HepG2 (cell line): ENCODE measurements around the gene FIGNL1. TPM values are rescaled to one million over a fixed set of nuclear protein-coding genes. Genes with fewer than 3 reads are reported as not detected.

Source experiments
- ATAC-seq: fragments of 200-7000 bp; cut with Tn5 transposase; 3 replicates; pipeline ENCODE4 v1.9.1; 2020; ENCODE audit warnings: mild to moderate bottlenecking, moderate library complexity
- BruUV-seq: library from RNA; stranded (reverse); fragments of 400-500 nt; replicated peaks from 2 replicates; lab custom pipeline; 2021; lab: Mats Ljungman, UMichigan
- CTCF ChIA-PET: fragments of 300-600 bp; formaldehyde crosslinking; extraction: SDS; loops from one replicate; lab custom pipeline; 2021; ENCODE audit warnings: low total read pairs, inconsistent platforms, low intra/inter-chr PET ratio; lab: Yijun Ruan, JAX
- POLR2A ChIA-PET: fragments of 350-600 bp; sonication (Branson Sonifier 250); formaldehyde crosslinking; loops from one replicate; lab custom pipeline; 2020; ENCODE audit warnings: antibody characterized with exemption, inconsistent platforms; lab: Yijun Ruan, JAX
- DNase-seq: peaks from one replicate; pipeline ENCODE4 v3.0.0-alpha.2; 2015; ENCODE audit warnings: low spot score
- FAIRE-seq: peaks from 3 replicates; lab custom pipeline; 2011; peaks lifted over from hg19 to GRCh38; lab: Jason Lieb, UNC
- H2AFZ ChIP-seq: one replicate; pipeline ENCODE4 v1.6.1; 2011; ENCODE audit warnings: low read length, inconsistent platforms
- H3K27ac ChIP-seq: fragments of 300-600 bp; 3 replicates; pipeline ENCODE4 v1.8.0; 2011; ENCODE audit warnings: mixed run types, mild to moderate bottlenecking, mixed read lengths, low read length, inconsistent platforms; ENCODE audit not compliant: insufficient read depth; ENCODE audit errors: extremely low read length
- H3K27me3 ChIP-seq, 2 experiments: fragments of 200-600 bp in 1 of 2; 2 replicates in 1 of 2; 3 replicates in 1 of 2; pipeline versions ENCODE4 v1.6.0 to v1.8.0; 2011; ENCODE audit warnings: low read length in 2 of 2, mild to moderate bottlenecking in 2 of 2, moderate library complexity in 2 of 2, inconsistent platforms in 1 of 2; ENCODE audit not compliant: insufficient read depth in 2 of 2, control insufficient read depth in 1 of 2
- H3K36me3 ChIP-seq, 2 experiments: fragments of 200-600 bp in 1 of 2; replicated peaks in 1 of 2; 2 replicates in 1 of 2; 3 replicates in 1 of 2; pipeline versions ENCODE4 v1.5.1 to v1.8.0; 2011; ENCODE audit warnings: low read length in 2 of 2, inconsistent platforms in 1 of 2; ENCODE audit not compliant: insufficient read depth in 2 of 2, control insufficient read depth in 1 of 2
- H3K4me1 ChIP-seq: 2 replicates; pipeline ENCODE4 v1.5.1; 2012; ENCODE audit warnings: low read length, inconsistent platforms; ENCODE audit not compliant: insufficient read depth
- H3K4me2 ChIP-seq: 2 replicates; pipeline ENCODE4 v1.6.0; 2011; ENCODE audit warnings: low read depth, low read length, inconsistent platforms
- H3K4me3 ChIP-seq, 3 experiments: fragments of 200-600 bp in 1 of 3; sonication (generic), shearing (Covaris generic) in 1 of 3; replicated peaks in 1 of 3; 2 replicates each; pipeline ENCODE4 v1.5.1; 2011 to 2016; ENCODE audit warnings: low read length in 3 of 3, inconsistent platforms in 2 of 3, low read depth in 2 of 3, mild to moderate bottlenecking in 2 of 3, control low read depth in 1 of 3, mixed read lengths in 1 of 3; ENCODE audit not compliant: insufficient read depth in 1 of 3
- H3K79me2 ChIP-seq: one replicate; pipeline ENCODE4 v1.6.1; 2011; ENCODE audit warnings: low read length, inconsistent platforms; ENCODE audit not compliant: insufficient read depth
- H3K9ac ChIP-seq: 2 replicates; pipeline ENCODE4 v1.6.0; 2011; ENCODE audit warnings: mild to moderate bottlenecking, low read depth, low read length, inconsistent platforms; ENCODE audit not compliant: insufficient read depth
- H3K9me3 ChIP-seq: 2 replicates; pipeline ENCODE4 v1.5.1; 2012; ENCODE audit warnings: mild to moderate bottlenecking, low read length
- H4K20me1 ChIP-seq: 2 replicates; pipeline ENCODE4 v1.6.0; 2011; ENCODE audit warnings: inconsistent platforms, mild to moderate bottlenecking, low read length, moderate library complexity; ENCODE audit not compliant: insufficient read depth
- AHDC1 ChIP-seq: sonication (generic); formaldehyde crosslinking; IDR thresholded peaks from 2 replicates; pipeline ENCODE4 v1.5.1; 2020; ENCODE audit warnings: mild to moderate bottlenecking, missing genetic modification reagents, borderline replicate concordance
- ATF2 ChIP-seq: sonication (generic); formaldehyde crosslinking; IDR thresholded peaks from 2 replicates; pipeline ENCODE4 v1.4.0; 2020; ENCODE audit warnings: missing genetic modification reagents
- ATRX ChIP-seq: sonication (generic); formaldehyde crosslinking; IDR thresholded peaks from 2 replicates; pipeline ENCODE4 v1.4.0; 2020; ENCODE audit warnings: missing genetic modification reagents, borderline replicate concordance
- ISX ChIP-seq: sonication (generic); formaldehyde crosslinking; conservative IDR thresholded peaks from 2 replicates; pipeline ENCODE4 v1.5.0; 2020; ENCODE audit warnings: missing genetic modification reagents
- KMT2A ChIP-seq: sonication (generic); formaldehyde crosslinking; IDR thresholded peaks from 2 replicates; pipeline ENCODE4 v1.4.0; 2020; ENCODE audit warnings: missing genetic modification reagents
- MTA3 ChIP-seq: sonication (generic); formaldehyde crosslinking; IDR thresholded peaks from 2 replicates; pipeline ENCODE4 v1.4.0; 2020; ENCODE audit warnings: missing genetic modification reagents
- SATB2 ChIP-seq: sonication (generic); formaldehyde crosslinking; IDR thresholded peaks from 2 replicates; pipeline ENCODE4 v1.5.0; 2020; ENCODE audit warnings: missing genetic modification reagents
- SMAD1 ChIP-seq: sonication (generic); formaldehyde crosslinking; IDR thresholded peaks from 2 replicates; pipeline ENCODE4 v1.4.0; 2020; ENCODE audit warnings: missing genetic modification reagents, low read depth, mild to moderate bottlenecking, borderline replicate concordance
- TBL1XR1 ChIP-seq: fragments of 150-350 bp; IDR thresholded peaks from 2 replicates; pipeline ENCODE4 v1.6.1; 2014; ENCODE audit warnings: borderline replicate concordance, low read length; ENCODE audit not compliant: partially characterized antibody
- ZNF24 ChIP-seq: fragments of 450-650 bp; IDR thresholded peaks from 2 replicates; pipeline ENCODE4 v1.6.1; 2017; ENCODE audit warnings: antibody characterized with exemption, mild to moderate bottlenecking
- ZNF253 ChIP-seq: sonication (generic); formaldehyde crosslinking; IDR thresholded peaks from 2 replicates; pipeline ENCODE4 v1.8.0; 2022; ENCODE audit warnings: mild to moderate bottlenecking, missing genetic modification reagents, borderline replicate concordance
- ZNF34 ChIP-seq: sonication (generic); formaldehyde crosslinking; IDR thresholded peaks from 2 replicates; pipeline ENCODE4 v1.4.0; 2020; ENCODE audit warnings: mild to moderate bottlenecking, missing genetic modification reagents, borderline replicate concordance
- ZNF687 ChIP-seq: sonication (generic); formaldehyde crosslinking; IDR thresholded peaks from 2 replicates; pipeline ENCODE4 v1.5.1; 2020; ENCODE audit warnings: mild to moderate bottlenecking, missing genetic modification reagents, moderate library complexity
- WGBS: methylation state at CpG from one replicate; pipeline ENCODE4 v1.1.6; 2017; ENCODE audit warnings: low lambda C conversion rate; 5-methylcytosine and 5-hydroxymethylcytosine counted together
- in situ Hi-C: cut with HindIII; loops from 2 replicates; pipeline ENCODE4 v1.10.0; 2017; ENCODE audit warnings: low pct_unique_long_range_greater_than_20kb; ENCODE audit not compliant: extremely low pct_ligation_motif_present
- intact Hi-C: fragments of 100-400 bp; cut with micrococcal nuclease; formaldehyde crosslinking; loops from one replicate; pipeline ENCODE4 v1.10.0; 2022; ENCODE audit not compliant: unreplicated experiment
- polyA plus RNA-seq, 8 experiments: library from polyadenylated mRNA; depleted of rRNA in 3 of 8; stranded (reverse) in 7 of 8; unstranded in 1 of 8; fragments of >200 nt; fragmentation: Illumina TruSeq in 4 of 8; extraction: Trizol in 4 of 8; gene quantifications; 2 replicates each; pipeline versions ENCODE4 v1.2.1 to v1.2.3, GENCODE V29; 2011 to 2016; ENCODE audit warnings: low read depth in 4 of 8, missing spikeins in 1 of 8, mixed read lengths in 1 of 8; ENCODE audit not compliant: insufficient read depth in 1 of 8
- total RNA-seq, 5 experiments: library from RNA; depleted of rRNA; stranded (reverse); fragments of >200 nt; fragmentation: Illumina TruSeq; extraction: Trizol; gene quantifications; 2 replicates each; pipeline ENCODE4 v1.2.3, GENCODE V29; 2016; ENCODE audit warnings: low read depth in 1 of 5

FIGNL1 gene
- total and polyA plus RNA-seq, 2 of the 13 experiments (the other 11 are each of a cell fraction or from before 2014, with no cell fraction given): 4.0 to 20.9 TPM

GRCh38 chr7:50488379-50488778, 38.2 kb upstream of the FIGNL1 start (continued):
- no peak for TF ChIP-seq KMT2A

- Histone ChIP-seq H3K27ac (no peak overlapping the region), H3K36me3 (no peaks in the 10 kb centered on the region), H3K9me3 (peaks cover 6% of the 10 kb centered on the region; the same call in 1 of the 2 replicates), H3K9ac (no peak overlapping the region), H3K4me3 (no peak overlapping the region), H3K79me2 (no peaks in the 10 kb centered on the region), H3K4me1 (no peaks in the 10 kb centered on the region), H3K27me3 (no peaks in the 10 kb centered on the region), H2AFZ (no peak overlapping the region), H4K20me1 (no peaks in the 10 kb centered on the region), H3K4me2 (no peak overlapping the region)
- in situ Hi-C loops: no loop called here
- 89% methylated on average over 1 of the region's 1 CpG for WGBS
- FAIRE-seq (no peak), ATAC-seq (no peak), DNase-seq (no peak)
- POLR2A ChIA-PET: no interaction called here
- CTCF ChIA-PET: no interaction called here
- no TSS peak for BruUV-seq
- intact Hi-C loops: no loop called here
- TF ChIP-seq SMAD1 (CRISPR knock-in tag) (no peak), ATF2 (CRISPR knock-in tag) (no peak), TBL1XR1 (no peak), ZNF34 (no peak), ATRX (CRISPR knock-in tag) (no peak), ISX (no peak), ZNF687 (CRISPR knock-in tag) (no peak), AHDC1 (CRISPR knock-in tag) (no peak), ZNF253 (CRISPR knock-in tag) (no peak), MTA3 (no peak), SATB2 (CRISPR knock-in tag) (no peak), ZNF24 (no peak)
Measured at GRCh38 chr7:50486512-50486911, 36.4 kb upstream of the FIGNL1 start.
